Fibroblast of villous mesenchyme (primary cell): ENCODE measurements around the gene C2CD5. TPM values are rescaled to one million over a fixed set of nuclear protein-coding genes. Genes with fewer than 3 reads are reported as not detected.
"Not testable (repeated sequence)": the region's sequence is repeated elsewhere in the genome, so short reads cannot be mapped to it uniquely, and the experiment has no call there.

Experiments used
- DNase-seq: peaks from one replicate; pipeline ENCODE4 v3.0.0-alpha.2; 2010; ENCODE audit warnings: low read depth
- H3K4me3 ChIP-seq: 2 replicates; pipeline ENCODE4 v1.5.1; 2011; ENCODE audit warnings: low read depth, mild to moderate bottlenecking, low read length
- total RNA-seq: library from RNA; depleted of rRNA; stranded (reverse); fragments of >200 nt; gene quantifications from 2 replicates; pipeline ENCODE4 v1.2.3, GENCODE V29; 2012
- TF ChIP-seq, protein P1 (sequence below): IDR thresholded peaks from 2 replicates; pipeline ENCODE4 v1.5.1; 2012; ENCODE audit warnings: low read depth, mild to moderate bottlenecking, low read length; ENCODE audit not compliant: insufficient read depth

C2CD5 gene
- total RNA-seq, 1 donor = 22.0 TPM

DNA sequence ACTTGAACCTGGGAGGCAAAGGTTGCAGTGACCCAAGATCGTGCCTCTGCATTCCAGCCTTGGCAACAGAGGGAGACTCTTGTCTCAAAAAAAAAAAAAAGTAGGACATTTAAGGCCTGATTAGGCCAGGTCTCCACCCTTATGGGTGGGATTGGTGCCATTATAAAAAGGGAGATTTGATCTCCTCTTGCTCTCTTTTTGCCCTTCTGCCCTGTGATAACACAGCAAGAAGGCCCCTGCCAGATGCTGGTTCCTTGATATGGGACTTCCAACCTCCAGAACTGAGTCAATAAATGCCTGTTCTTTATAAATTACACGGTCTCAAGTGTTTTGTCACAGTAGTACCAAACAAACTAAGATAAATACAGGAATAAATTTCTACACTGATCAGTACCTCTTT is 81.0 kb downstream of the C2CD5 start:
- TF ChIP-seq, protein P1, sequence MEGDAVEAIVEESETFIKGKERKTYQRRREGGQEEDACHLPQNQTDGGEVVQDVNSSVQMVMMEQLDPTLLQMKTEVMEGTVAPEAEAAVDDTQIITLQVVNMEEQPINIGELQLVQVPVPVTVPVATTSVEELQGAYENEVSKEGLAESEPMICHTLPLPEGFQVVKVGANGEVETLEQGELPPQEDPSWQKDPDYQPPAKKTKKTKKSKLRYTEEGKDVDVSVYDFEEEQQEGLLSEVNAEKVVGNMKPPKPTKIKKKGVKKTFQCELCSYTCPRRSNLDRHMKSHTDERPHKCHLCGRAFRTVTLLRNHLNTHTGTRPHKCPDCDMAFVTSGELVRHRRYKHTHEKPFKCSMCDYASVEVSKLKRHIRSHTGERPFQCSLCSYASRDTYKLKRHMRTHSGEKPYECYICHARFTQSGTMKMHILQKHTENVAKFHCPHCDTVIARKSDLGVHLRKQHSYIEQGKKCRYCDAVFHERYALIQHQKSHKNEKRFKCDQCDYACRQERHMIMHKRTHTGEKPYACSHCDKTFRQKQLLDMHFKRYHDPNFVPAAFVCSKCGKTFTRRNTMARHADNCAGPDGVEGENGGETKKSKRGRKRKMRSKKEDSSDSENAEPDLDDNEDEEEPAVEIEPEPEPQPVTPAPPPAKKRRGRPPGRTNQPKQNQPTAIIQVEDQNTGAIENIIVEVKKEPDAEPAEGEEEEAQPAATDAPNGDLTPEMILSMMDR = no peak
- H3K4me3 ChIP-seq = no peak overlapping the region
- DNase-seq = no peak

GRCh38 chr12:22461786-22462185 is 82.6 kb downstream of the C2CD5 start:
- no peak for DNase-seq
- TF ChIP-seq, protein P1 = no peak
- H3K4me3 ChIP-seq = no peak overlapping the region

GRCh38 chr12:22459838-22460490 is 84.4 kb downstream of the C2CD5 start:
- no peak overlapping the region for H3K4me3 ChIP-seq
- TF ChIP-seq, protein P1 = peak; percentile 72
- DNase-seq = peak; percentile 48

DNA sequence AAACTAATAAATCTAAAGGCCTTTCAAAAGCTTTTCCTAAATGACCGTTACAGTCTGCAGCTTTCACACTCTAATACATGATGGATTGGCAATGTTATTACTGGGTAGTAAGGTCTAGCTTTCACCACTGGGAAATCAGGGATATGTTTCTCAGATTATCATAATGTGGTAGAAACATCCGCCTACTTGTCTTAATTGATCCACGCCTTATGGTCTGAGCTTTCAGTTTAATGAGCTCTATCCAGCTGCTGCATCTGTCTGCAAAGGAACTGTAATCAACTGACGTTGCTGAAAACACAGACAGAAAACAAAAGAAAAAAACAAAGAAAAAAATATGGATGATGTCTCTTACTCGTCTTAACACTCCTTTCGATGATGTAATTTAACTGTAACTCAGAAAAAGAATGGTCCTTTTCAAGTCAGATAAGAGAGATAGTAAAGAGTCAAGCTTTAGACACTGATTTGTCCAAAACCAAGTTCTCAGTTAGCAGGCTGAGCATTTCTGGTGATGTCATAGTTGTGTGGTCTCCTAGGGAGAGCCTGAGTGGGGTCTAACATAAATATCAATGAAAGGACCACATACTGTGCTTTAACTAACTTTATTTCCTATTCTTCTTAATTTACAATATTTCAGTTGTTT is 85.9 kb downstream of the C2CD5 start:
- DNase-seq = no peak
- H3K4me3 ChIP-seq = no peak overlapping the region
- TF ChIP-seq, protein P1 = no peak

- H3K4me3 ChIP-seq = no peak overlapping the region
- no peak for DNase-seq
- TF ChIP-seq, protein P1 = no peak
Measured at GRCh38 chr12:22457085-22457484, 87.3 kb downstream of the C2CD5 start.

DNA sequence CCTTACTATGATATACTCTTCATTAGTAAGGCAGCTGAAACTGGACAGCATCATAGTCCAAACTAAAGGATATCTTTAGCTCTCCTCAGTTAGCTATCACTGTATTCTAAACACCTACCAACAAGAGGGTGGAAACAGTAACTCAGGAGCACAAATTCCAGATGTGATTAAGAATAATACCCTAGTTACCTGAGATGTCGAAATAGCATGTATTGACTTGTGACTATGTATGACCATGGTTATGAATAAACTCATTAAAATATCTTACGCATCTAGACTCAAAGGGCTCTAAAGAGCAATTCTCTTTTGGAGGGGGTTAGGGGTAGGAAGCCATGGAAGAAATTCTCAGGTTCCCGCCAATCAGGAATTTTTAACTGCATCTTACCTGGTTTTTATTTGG is 90.8 kb downstream of the C2CD5 start:
- TF ChIP-seq, protein P1 = no peak
- H3K4me3 ChIP-seq = no peak overlapping the region
- no peak for DNase-seq

GRCh38 chr12:22447223-22447622 is 97.1 kb downstream of the C2CD5 start:
- TF ChIP-seq, protein P1 = no peak
- no peak overlapping the region for H3K4me3 ChIP-seq
- peak; percentile 13 for DNase-seq

DNA sequence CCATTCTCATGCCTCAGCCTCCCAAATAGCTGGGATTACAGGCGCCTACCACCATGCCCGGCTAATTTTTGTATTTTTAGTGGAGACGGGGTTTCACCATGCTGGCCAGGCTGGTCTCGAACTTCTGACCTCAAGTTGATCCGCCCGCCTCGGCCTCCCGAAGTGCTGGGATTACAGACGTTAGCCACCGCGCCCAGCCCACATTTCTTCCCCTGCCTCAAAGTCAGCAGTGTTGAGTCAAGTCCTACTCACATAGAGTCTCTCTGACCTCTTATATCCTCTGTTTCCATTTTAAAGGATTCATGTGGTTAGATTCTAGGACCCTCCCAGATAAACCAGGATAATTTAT is 100.1 kb downstream of the C2CD5 start:
- DNase-seq = not testable (repeated sequence)

More for the DNA sequence above, 100.1 kb downstream of the C2CD5 start:
- H3K4me3 ChIP-seq = not testable (repeated sequence)
